Stimulated activated CD4-positive, alpha-beta T cell treated with anti-CD3 and anti-CD28 coated beads, Interleukin-1b, Interleukin-23, amount 100 ng/mL, for 48 hours (primary cell): ENCODE measurements around the gene ALPK3.

ENCODE experiments used
- DNase-seq: peaks from one replicate; pipeline ENCODE4 v3.0.0-alpha.2; 2020

Gene ALPK3

GRCh38 chr15:84878504-84878903, 61.3 kb downstream of the ALPK3 start:
- peak; percentile 58 for DNase-seq

DNA sequence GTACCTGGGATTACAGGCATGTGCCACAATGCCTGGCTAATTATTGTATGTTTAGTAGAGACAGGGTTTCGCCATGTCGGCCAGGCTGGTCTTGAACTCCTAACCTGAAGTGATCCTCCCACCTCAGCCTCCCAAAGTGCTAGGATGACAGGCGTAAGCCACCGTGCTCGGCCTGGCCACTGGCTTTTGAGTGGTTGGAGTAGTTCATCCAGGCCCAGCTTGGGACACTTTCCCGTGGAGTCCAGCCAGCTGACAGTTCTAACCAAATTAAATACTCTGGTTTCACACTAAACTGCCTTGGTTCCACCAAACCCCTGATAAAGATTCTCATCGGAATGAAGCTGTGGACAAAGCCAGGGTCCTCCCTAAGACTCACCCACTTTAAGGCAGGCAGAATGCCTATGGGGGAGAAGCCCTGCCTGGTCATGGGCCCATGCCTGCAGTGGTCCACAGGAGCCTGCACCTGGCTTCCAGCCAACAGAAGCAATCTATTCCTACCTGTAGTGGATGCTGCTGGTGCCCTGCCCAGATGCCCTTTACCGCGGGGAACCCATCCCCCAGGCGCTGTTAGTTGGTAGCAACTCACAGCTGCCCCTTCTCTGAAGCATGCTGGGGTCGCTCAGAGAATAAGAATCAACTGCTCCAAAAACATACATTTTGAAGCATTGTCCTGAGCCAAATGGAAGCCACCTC, 62.1 kb downstream of the ALPK3 start:
- DNase-seq = no peak

GRCh38 chr15:84880007-84880406, 62.9 kb downstream of the ALPK3 start:
- DNase-seq = no peak

DNA sequence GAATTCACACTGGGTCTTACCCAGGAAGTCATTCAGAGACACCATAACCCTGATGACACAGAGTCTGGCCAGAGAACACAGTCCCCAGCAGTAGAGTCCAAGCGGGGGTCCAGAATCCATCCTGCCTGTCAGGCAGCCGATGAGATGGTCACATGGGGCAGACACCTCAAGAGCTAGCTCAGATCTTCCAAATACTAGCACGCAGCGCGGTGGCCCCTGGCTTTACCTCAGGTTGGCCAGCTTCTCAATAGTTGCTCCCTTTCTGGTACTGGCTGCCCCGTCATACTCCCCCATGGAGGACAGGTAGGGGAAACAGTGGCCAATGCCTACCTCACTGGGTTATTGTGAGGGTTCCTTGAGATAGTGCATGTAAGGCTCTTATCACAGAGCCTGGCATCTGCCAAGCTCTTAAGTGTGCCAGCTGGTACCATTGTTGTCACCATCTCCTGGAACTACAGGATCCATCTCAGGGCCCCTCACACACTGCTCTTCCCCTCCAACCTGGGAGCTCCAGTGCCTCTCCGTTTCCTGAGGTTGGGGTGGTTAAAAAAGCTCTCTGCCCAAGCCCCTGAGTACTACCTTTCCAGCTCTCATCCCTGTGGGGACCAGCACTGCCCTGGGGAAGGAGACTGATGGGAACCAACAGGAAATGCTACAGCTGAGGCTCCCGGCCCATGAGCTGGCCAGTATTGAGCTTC, 63.8 kb downstream of the ALPK3 start:
- DNase-seq = no peak

- no peak for DNase-seq
Observed at GRCh38 chr15:84881520-84881830, 64.3 kb downstream of the ALPK3 start.

- DNase-seq = no peak
Observed at GRCh38 chr15:84883466-84883865, 66.3 kb downstream of the ALPK3 start.

DNA sequence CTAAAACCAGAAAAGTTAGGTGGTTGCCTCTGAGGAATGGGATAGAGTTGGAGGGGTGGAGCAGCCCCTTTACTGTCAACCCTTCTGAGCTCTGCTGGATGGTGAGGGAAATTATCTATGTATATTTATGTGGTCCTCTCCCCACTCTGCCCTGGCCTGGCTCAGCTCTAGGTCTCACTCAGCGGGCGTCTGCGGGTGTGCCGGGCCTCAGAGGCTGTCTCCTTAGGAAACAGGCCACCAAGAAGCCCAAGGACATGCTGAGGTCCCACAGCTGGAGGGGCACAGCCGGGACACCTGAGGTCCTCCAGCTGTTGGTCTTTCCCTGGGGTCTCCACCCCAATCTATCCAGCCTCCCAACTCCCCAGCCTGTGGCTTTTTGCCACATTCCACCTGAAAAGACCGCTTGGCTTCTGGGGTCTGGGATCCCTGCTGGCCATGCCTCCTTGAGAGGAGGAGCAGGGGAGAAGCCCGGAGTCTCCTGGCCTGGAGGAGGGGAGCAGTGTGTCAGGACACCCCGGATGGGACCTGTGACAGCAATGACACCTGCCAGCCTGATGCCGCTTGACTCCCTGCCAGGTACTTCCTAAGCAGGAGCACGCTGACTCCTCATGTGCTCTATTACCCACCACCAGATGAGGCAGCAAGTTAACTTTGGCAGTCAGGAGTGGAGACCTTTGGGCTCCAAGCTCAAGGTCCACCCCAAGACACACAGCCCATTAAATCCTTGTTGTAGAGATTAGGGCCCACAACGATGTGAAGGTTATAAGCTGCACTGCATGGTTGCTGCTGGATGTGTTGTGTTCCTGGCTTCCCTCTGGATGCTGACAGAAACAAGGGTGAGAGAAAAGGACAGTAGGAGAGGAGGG, 67.0 kb downstream of the ALPK3 start, which contains the start of gene SLC28A1:
SLC28A1 (plus strand) TSS at position 747 of the 866 bp plus-strand sequence. CDS start 3,099 bp downstream, outside the sequence.
- DNase-seq = no peak

- no peak for DNase-seq
Observed at GRCh38 chr15:84885801-84886200, 68.6 kb downstream of the ALPK3 start.

GRCh38 chr15:84886211-84886983, 69.2 kb downstream of the ALPK3 start:
- DNase-seq = no peak

DNA sequence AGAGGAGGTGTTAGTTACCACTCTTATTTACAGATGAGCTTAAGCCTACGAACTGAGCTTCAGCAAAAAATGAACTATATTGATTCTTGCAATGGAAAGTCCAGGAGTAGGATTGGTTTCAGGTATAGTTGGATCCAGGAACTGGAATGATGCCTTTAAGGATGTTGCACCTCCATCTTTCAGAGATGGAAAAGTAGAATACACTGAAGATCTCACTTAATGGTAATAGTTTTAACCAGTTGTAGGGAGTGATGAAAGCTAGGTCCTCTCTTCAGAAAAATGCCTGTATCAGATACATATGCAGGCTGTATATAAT, 69.8 kb downstream of the ALPK3 start:
- no peak for DNase-seq

DNA sequence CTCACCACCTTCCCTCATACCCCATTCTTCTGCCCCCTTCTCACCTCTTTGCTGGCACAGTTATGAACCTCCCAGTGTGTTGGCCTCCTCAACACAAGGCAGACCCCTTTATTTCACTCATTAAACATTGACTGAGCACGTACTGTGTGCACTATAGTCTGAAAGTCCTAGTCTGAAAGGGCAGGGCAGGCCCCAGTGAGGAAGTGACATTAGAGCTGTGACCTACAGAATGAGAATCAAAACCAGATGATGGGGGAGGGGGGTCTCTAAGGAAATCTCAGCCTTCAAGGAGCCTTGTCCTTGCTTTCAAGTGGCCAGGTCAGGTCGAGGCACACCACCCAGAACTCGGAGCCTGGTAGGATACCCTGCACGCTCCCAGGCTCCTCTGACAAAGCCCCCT, 70.8 kb downstream of the ALPK3 start:
- no peak for DNase-seq

- no peak for DNase-seq
Observed at GRCh38 chr15:84888639-84889038, 71.5 kb downstream of the ALPK3 start.

DNA sequence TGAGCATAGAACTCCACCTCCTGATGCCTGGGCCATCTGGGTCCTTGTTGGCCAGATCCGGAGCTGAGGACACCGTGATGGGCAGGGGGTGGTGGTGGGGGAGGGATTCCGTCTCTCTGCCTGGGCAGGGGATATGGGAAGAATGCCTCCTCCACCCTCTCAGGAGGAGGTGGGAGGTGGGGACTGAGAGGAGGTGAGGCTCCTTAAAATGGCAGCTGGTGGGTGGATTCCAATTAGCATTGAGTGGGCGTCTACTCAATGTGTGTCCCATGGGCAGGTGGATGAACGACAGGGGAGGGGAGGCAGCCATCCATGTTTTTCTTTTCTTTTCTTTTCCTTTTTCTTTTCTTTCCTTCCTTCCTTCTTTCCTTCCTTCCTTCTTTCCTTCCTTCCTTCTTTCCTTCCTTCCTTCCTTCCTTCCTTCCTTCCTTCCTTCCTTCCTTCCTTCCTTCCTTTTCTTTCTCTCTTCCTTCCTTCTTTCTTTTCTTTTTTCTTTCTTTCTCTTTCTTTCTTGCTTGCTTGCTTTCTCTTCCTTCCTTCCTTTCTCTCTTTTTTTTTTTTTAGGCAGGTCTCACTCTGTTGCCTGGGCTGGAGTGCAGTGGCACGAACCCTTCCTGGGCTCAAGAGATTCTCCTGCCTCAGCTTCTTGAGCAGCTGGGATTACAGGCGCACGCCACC, 72.3 kb downstream of the ALPK3 start:
- no peak for DNase-seq

GRCh38 chr15:84889991-84890669, 73.0 kb downstream of the ALPK3 start:
- DNase-seq = no peak

GRCh38 chr15:84890670-84891162, 73.6 kb downstream of the ALPK3 start:
- no peak for DNase-seq

- DNase-seq = no peak
Observed at GRCh38 chr15:84891339-84891738, 74.2 kb downstream of the ALPK3 start.

- DNase-seq = no peak
Observed at GRCh38 chr15:84892786-84893307, 75.7 kb downstream of the ALPK3 start.

DNA sequence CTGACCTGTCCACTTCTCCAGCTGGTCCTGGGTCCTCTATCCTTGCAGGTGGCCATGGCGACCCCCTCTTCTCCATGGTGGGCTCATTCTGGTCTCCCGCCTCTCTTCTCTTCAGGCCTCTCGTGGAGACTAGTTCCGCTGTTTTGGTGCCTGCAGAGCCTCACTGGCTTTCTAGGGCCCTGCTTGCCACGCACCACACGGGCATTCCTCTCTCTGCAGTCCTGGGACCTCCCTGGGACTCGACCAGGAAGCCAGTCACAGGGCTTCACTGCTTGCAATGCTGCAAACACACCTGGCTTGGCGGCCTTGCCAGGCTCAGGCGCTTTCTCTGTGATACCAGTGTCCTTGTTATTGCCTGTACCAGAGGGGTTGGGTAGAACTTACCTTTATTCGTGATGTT, 76.5 kb downstream of the ALPK3 start:
- no peak for DNase-seq

- DNase-seq = no peak
Observed at GRCh38 chr15:84894736-84895425, 77.7 kb downstream of the ALPK3 start.

DNA sequence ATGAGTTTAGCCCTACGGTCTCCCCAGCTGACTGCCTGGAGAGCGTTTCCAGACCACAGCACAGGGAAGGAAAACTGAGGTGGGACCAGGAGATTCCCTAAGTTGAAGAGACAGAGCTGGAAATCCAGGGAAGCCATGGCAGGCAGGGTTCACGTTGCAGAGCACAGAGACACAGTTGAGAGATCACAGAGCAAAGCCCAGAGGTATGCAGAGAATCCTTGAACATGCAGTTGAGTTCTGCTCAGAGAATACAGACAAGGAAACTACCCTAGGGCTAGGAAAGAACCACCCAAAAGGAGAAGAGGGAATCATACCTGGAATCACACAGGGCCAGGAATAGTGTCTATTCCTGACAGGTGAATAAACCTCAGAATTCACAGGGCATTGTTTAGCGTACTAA, 81.6 kb downstream of the ALPK3 start:
- no peak for DNase-seq

GRCh38 chr15:84899750-84900149, 82.6 kb downstream of the ALPK3 start:
- DNase-seq = no peak
